GM19035 (cell line): Measurements from ENCODE around the gene TRIM52.

ENCODE experiments used
- ATAC-seq: cut with Tn5 transposase; IDR thresholded peaks from one replicate; pipeline ENCODE4 v1.9.1; 2021; ENCODE audit not compliant: unreplicated experiment

Gene TRIM52

DNA sequence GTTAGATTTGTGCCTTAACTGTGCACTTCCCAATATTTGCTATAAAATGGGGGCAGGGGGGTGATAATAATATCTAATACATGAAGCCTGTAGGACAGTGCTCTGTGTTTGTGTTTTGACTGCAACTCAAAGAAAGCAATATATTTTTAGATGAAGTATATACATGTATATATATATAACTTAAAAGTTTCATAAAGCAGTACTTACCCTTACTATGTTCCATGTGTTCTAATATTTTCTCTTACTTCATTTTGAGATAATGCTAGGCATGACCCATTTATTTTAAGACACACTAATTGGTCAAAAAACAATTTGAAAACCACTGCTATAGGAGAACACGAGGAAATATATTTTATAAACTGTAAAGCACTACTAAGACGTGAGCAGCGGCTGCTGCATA lies 2.4 kb downstream of the TRIM52 start:
- no peak for ATAC-seq

DNA sequence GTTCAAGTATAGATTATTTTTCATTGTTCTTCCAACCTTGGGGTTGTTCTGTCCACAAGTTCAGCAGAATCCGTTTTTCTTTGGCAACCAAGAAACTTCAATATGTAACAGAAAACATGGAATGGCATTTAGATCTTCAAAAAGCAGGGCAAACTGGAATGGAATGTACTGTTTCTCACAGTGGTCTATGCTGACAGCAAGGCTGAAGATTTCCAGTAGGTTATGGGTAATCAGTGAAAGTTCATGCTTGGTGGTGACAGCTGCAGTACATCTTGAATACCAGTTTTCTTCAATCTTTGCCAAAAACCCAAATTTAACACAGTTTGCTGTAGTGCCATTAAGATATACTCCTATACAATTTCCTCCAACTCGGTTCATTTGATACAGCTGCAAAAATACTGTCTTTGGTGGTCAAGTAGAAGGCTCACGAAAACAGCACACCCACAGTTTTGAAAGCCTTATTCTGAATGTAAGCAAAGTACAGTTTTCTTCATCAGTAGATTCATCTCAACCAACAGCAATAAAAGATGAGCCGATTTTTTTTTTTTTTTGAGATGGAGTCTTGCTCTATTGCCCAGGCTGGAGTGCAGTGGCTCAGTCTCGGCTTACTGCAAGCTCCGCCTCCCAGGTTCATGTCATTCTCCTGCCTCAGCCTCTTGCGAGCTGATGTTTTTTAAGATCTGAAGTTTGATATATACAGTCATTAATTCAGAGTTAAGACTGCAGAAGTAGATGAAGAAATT lies 4.9 kb downstream of the TRIM52 start:
- ATAC-seq, result no peak

DNA sequence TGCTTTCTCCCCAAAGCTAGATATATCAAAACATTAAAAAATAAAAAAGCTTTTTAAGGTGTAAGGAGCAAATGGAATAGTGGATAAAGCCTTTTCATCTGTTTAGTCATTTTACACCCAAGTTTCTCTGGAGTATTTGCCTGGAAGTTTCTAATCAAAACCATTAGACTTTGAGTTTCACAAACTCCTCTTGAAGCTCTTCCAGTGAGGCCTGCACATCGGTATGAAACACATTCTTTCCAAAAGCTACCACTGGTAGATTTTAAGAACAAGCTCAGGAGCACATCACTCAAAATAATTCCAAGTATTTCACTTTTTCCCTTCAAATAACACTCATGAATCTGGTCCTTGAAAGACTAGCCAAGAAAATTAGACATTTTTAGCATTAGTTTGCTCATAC lies 5.7 kb downstream of the TRIM52 start:
- ATAC-seq, result no peak

DNA sequence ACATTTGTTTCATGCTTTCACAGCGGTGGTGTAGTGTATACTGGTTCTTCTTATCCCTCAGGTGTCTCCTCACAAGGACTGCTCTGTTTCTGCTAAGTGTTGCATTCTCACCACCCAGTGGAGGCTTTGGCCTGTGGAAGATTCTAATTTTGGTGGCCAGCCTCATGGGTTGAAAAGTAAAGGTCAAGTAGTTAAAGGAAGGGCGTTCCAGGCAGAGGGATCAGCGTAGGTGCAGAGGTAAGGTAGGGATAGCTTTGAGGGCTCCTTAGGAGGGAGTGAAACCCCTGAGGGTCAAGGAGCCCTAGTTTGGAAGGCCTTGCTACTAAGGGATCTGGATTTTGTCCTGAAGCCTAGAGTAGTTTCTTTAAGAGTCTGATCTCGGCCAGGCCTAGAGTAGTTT lies 12.7 kb downstream of the TRIM52 start:
- ATAC-seq, result no peak

DNA sequence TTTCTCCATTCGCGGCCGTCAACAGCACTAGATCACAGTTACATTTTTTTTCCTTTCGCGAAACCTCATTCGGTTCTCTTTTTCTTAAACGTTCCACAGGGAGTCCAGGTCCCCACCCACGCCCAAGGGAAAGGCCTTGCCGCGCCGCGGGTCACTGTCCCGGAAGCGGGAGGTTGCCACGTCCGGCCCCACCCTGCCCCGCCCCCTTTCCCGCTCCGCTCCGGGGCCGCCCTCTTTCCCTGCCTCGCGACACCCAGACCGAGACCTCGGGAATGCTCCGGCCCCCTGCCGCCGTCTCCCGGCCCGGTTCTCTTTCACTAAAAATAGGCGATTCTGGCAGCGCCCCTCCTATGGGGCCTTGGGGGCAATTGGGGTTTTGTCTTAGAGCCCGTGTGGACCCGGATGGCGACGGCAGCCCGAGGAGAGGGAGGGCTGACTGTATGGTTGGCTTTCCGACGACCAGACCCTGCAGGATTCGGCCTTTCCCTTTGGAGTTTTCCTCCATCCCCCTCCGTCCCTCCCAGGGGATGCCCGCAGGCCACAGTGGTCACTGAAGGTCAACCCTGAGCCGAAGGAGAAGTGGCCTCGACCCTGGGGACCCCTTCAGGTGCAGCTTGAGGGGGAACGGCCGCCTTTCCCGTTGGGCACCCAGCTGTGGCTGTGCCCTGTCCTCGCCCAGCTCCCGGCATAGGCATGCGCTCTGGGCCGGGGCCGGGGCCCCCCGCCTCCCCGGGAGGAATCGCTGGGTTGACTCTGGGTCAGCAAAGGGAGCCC lies 14.5 kb downstream of the TRIM52 start:
- ATAC-seq, result peak; percentile 39

DNA sequence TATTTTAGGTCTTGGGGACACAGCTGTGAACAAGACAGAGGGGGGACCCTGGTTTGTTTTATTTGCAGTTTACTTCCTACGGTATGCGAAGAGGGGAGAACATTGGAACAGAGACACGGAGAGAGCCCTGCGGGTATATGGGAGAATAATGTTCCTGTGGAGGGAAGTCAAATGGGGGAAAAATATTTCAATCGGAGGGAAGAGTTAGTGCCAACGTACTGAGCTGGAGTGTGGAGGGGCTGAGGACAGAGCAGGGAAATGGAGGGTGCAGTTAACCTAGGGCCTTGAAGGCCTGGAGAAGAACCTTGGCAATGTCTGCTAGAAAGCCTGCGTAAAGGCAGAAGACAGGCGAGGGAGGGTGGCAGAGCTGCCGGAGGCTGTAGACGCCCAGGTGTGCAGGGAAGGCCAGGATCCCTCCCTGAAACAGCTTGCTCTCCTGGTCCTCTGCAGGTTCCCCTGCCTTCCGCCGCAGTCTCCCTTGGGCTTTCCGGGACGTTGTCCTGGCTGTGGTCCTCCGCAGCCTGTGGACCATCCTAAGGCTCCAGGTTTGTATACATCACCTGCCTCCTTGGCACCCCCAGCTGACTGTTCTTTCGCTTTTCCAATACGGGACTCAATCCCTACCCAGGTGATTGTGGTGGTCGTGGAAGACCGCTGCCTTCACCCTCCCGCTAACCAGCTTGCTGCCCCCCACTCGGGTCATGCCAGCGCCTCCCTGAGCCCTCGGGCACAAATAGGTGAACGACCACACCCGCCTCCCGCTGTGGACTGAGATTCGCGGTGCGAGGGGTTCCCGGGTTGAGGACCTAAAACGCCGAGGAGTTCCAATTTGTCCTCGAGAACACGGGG lies 15.3 kb downstream of the TRIM52 start:
- ATAC-seq, result peak; percentile 1

DNA sequence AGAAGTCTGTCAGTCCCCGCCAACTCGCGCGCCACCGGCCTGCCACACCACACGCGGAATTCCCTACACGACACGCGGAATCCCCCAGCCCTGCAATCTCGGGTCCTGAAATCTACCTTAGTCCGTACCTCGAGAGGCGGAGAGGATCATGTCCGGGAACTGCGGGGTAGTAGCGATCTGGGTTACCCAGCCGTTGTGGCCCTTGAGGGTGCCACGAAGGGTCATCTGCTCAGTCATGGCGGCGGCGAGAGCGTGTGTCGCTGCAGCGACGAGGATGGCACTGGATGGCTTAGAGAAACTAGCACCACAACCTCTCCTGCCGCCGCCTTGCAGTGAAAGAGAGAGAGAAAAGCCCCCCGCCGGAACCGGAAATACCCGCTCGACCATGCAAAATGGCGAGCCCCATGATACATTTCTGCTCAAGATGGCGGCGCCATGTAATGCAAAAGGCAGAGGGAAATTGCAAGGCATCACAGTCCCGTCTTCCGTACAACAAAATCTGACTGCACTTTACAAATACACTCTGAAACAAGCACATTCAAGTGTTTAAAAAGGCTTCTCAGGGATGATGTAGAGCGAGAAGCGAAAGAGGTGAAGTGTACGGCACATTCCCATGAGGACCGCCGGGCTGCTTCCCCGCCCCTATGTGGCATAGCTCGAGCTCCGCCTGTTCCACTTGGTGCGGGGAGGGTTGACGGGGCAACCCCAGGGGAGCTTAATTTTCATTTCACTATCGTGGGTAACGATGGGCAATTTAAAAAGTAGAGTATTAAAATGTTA lies 17.2 kb downstream of the TRIM52 start, which contains the start of gene RACK1:
Gene RACK1 (minus strand): TSS at position 343 of the 780 bp plus-strand sequence. CDS start 106 bp downstream, at position 237.
- peak; percentile 61 for ATAC-seq

DNA sequence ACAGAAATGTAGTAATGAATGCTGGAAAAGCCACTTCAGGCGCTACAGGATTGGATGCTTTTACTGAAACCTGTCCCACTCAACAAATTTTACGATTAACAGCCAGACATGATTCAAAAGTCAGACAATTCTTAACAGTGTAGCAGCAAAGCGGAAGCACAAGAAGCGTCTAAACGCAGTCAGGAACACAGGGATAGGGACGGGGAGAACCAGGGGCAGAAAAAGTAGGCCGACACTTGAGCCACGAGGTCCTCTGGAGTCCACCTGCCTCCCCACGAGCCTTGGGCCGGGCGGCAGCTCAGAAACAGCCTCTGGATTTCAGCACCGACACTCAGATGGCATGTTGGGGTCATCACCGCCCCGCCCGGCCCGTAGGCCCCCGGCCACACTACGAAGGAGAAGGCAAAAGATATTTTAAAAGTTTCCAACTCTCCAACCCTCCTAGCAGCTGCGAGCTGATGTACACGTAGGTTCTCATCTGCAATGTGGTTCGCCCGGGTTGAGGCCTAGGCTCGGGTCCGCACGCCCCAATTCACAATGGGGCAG lies 17.9 kb downstream of the TRIM52 start:
- peak; percentile 1 for ATAC-seq

DNA sequence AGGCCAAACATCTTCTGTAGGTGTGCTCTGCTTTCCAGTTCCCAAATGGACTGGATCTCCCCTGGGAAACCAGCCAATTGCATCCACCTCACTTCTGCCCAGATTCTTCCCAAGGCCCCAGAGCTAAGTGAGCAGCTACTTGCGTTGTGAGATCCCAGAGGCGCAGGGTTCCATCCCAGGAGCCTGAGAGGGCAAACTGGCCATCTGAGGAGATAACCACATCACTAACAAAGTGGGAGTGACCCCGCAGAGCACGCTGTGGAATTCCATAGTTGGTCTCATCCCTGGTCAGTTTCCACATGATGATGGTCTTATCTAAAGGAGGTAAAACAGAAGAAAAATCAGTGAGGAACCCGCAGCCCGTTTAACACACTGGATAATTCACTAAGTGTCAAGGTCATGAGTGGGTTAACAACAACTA lies 18.9 kb downstream of the TRIM52 start:
- ATAC-seq, result no peak

DNA sequence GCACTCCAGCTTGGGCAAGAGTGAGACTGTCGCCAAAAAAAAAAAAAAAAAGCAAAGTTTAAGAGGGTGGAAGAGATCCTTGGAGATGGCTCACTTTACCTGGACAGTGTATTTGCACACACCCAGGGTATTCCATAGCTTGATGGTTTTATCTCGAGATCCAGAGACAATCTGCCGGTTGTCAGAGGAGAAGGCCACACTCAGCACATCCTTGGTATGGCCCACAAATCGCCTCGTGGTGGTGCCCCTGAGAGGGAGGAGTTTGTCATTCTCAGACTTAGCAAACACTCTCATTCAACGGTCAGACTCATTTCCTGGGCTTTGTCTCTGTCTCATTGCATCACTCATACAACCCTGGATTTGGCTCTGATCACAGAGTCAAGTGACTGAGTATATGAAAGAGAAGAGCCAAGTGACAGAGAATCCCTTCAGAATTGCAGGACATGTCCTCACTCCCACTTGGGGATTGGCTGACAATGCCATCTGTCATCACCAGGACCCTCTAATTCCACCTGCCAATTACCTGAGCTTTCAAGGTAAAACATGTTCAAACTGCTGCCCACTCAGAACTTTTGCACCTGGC lies 19.5 kb downstream of the TRIM52 start:
- ATAC-seq, result no peak

DNA sequence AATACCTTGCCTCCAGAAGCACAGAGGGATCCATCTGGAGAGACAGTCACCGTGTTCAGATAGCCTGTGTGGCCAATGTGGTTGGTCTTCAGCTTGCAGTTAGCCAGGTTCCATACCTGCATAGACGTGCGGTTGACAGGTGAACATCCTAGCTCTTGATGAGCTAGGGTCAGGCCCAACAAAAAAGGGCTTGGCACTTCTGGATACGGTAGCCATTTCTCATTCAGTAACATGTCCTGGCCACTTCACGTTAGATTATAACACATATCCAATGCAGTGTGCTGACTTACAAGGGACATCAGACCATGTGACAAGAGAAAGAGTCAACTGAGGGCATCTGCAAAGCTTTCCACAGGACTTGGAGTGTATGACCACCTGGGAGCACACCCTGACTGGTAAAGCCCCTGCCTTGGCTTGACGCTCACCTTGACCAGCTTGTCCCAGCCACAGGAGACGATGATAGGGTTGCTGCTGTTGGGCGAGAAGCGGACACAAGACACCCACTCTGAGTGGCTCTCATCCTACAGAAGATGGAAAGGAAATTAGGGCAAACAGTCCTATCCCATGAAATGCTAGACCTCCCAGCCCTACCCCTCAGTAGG lies 21.8 kb downstream of the TRIM52 start:
- no peak for ATAC-seq

DNA sequence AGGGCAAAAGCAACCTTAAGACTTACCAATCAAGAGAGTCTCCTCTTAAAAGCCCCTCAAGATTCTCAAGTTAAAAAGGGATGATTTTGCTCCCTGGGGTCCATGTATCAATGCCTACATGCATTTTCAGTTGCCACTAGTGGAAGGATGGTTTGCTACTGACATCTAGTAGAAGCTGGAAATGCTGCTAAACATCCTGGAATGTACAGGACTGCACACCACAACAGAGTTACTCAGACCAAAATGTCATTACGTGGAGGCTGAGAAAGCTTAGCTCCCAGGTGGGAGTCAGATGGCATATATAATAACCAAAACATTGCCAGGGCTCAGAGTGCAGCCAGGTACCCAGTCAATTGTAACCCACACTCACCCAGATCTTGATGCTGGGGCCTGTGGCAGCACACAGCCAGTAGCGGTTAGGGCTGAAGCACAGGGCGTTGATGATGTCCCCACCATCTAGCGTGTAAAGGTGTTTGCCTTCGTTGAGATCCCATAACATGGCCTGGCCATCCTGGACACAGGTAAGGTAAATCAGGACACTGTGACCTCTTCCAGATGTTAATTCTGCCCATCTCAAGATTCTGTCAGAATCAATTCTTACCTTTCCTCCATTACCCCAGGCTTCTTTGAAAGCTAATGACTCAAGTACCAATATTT lies 23.1 kb downstream of the TRIM52 start:
- no peak for ATAC-seq

DNA sequence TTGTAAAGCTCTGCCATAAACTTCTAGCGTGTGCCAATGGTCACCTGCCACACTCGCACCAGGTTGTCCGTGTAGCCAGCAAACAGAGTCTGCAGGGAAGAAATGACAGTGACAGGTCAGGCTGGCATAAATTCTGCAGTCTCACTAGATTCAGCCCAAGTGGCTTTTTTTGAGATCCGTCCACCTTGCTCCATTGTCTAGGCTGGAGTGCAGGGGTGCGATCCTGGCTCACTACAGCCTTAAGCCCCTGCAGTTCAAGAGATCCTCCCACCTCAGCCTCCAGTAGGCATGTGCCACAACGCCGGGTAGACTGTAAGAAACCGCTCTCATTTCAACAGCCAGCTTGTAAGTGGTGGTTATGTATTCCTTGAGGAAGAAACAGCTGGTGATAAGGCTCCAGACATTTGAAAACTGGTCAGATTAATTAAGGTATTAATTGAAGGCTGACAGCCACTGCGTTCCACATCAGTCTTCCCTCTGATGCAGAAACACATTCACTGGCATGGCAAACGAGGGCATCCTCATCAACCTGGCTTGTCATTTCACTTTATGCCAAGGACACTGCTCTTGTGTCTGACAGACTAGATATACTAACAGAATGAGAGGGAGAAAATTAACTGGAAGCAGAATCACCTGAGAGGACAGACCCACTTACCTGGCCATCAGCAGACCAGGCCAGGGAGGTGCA lies 23.8 kb downstream of the TRIM52 start:
- no peak for ATAC-seq

DNA sequence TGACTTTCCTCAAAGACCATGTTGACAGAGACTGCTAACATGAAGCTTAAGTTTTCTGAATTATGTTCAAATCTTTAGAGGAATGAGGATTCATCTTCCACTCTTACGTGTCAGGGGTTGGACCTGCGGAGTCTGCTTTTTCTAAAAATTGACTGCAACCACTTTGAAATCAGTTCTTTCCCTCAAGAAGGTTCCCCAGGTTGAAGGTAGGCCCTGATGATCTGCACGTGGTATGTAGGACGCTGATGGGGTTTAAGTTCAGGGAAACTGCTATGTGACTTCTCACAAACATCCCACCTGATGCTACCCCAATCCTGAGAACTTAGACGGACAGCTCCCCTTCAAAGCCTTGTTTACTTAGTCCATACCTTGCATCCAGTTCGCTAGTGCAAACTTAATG lies 24.5 kb downstream of the TRIM52 start:
- ATAC-seq, result no peak

DNA sequence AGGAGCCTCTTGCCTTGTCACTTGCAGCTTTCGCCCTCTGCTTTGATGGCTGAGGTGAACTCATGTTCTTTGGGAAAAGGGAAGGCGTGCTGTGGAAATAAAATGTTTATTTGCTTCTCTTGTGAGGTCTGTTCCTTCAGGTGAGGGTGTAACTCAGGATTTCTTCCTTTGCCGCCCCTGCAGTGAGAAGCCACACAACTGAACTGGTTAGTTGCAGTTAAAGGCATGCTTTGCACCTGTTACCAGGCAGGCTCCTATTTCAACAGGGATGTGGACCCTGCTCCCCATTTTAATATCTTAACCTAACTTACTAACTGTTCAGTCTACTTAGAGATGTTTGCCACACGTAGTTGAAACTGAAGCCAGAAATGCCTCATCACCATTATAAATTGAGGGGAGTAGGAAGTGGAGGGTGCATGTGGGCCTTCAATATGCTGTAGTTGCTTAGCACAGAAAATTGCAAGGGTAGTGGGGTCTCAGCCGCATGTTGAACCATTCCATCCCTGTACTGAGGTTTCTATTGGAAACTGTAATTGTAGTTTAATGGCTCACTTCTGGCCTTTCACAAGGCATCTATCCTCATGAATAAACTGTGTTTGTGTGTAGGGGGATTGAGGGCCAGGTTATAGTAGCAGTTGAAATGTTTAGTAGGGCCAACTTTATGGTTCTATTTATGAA lies 25.1 kb downstream of the TRIM52 start:
- ATAC-seq, result no peak

DNA sequence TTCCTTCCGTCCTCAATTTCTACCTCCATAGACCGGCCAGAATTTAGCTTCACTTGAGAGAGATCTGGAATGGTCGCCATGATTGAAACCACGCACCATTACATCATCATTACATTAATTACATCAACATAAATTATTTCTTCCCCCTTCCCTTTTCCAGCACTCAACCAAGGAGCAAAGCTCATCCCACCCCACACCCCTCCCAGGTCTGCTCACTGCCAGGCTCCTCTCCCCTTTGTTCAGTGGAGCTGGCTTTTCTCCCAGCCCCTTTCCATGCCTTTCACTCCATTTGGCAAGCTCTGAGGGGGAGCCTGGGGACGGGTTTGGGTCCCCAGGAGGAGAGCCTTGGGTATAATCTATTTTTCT lies 25.6 kb downstream of the TRIM52 start:
- ATAC-seq, result no peak

DNA sequence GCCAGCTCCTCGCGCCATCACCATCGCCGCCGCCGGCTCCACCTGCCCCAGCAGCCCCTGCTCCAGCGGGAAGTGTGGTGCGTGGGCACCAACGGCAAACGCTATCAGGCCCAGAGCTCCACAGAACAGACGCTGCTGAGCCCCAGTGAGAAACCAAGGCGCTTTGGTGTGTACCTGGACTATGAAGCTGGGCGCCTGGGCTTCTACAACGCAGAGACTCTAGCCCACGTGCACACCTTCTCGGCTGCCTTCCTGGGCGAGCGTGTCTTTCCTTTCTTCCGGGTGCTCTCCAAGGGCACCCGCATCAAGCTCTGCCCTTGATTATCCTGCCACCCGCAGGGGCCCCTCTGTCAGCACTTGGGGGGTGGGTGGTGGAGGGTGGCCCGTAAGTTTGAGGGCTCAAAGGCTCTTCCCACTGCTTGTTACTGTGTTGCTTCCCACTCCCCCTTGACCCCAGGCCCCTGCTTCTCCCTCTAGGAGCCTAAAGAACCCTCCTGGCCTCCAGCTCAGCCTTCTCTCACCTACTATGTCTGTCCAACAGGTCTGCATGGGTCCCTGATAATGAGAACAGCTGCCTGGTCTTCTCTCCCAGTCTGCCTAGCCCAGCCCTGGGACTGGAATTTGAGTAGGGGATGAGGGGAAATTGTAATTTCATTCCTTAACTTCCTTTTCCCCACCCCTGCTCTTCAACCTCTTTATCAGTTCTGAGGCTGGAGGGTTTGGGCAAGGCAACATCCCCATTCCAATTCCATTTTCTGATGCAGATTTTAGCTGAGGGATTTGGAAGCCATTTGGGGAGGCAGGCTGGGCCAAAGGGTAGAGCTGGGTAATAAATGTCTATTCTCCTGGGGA lies 26.3 kb downstream of the TRIM52 start:
- ATAC-seq, result no peak
